Tibial nerve (tissue), 3 donors: ENCODE results near the gene PLXNB2.

Experiments used
- POLR2A ChIP-seq, 2 donors: fragments of 450-650 bp; IDR thresholded peaks; one replicate each; pipeline ENCODE4 v1.6.1; 2017; ENCODE audit warnings: antibody characterized with exemption in 2 of 2, mild to moderate bottlenecking in 2 of 2, moderate library complexity in 2 of 2
- TF ChIP-seq, protein P1 (sequence below), 5 experiments: fragments of 200-600 bp in 3 of 5; fragments of 450-650 bp in 2 of 5; sonication (generic) in 3 of 5; IDR thresholded peaks; one replicate each; pipeline ENCODE4 v1.5.1; 2016 to 2019; ENCODE audit warnings: antibody characterized with exemption in 5 of 5, mild to moderate bottlenecking in 3 of 5, moderate library complexity in 2 of 5

DNA sequence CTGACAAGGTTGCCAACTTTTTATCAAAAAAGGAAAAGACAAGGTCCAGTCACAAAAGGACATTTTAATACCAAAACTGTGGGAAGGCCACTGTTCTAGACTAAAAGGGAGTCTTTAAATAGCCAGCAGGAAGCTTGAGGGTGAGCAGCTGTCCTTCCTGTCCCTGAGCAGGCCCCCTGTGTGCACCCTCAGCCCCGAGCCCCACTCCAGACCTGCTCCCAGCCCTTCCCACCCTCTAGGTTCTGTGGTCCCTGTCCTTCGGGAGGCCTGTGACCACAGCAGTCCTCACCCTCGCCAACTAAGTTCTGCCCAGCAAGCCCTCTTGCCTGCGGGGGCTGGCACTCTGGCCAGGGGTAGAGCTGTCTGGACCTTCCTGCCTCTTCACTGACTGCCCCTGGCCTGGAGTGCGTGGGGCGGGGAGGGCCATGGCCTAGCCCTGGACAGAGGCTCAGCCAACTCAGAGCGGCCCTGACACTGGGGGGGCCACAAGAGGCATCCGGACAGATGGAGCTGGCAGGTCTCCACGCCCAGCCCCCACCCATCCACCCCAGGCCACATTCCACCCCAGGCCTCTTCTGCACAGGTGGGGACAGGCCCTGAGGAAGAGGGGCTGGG lies 1.6 kb upstream of the PLXNB2 start:
- no peak for TF ChIP-seq POLR2A (IDR thresholded peaks at IDR 0.05)
- TF ChIP-seq, protein P1, sequence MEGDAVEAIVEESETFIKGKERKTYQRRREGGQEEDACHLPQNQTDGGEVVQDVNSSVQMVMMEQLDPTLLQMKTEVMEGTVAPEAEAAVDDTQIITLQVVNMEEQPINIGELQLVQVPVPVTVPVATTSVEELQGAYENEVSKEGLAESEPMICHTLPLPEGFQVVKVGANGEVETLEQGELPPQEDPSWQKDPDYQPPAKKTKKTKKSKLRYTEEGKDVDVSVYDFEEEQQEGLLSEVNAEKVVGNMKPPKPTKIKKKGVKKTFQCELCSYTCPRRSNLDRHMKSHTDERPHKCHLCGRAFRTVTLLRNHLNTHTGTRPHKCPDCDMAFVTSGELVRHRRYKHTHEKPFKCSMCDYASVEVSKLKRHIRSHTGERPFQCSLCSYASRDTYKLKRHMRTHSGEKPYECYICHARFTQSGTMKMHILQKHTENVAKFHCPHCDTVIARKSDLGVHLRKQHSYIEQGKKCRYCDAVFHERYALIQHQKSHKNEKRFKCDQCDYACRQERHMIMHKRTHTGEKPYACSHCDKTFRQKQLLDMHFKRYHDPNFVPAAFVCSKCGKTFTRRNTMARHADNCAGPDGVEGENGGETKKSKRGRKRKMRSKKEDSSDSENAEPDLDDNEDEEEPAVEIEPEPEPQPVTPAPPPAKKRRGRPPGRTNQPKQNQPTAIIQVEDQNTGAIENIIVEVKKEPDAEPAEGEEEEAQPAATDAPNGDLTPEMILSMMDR (IDR thresholded peaks at IDR 0.05): no peak
